ENCODE results near the gene DHX34. TPM values are rescaled to one million over a fixed set of nuclear protein-coding genes. Genes with fewer than 3 reads are reported as not detected.
A peak's percentile ranks its signal among the peaks of the same experiment; 100 is the strongest.

DHX34 gene
- polyA plus RNA-seq, 4 donors, result 6.5 to 13.9 (median 9.4) TPM

- no peak for DNase-seq
- peaks cover 0 to 7% (median 0%) of the 10 kb centered on the region in 3 donors for H3K36me3 ChIP-seq (ENCODE audit: control insufficient read depth in 3 of 3, insufficient read depth in 2 of 3, low read depth in 1 of 3, low read length in 3 of 3)
- peaks cover 5 to 73% (median 28%) of the 10 kb centered on the region in 3 donors for H3K27me3 ChIP-seq (ENCODE audit: control insufficient read depth in 3 of 3, insufficient read depth in 3 of 3, low read length in 3 of 3)
- 5 to 7% (median 6%) methylated on average over 34 of the region's 34 CpGs for WGBS, 3 donors
- no peaks in the 10 kb centered on the region for H3K4me1 ChIP-seq (ENCODE audit: control insufficient read depth in 3 of 3, insufficient read depth in 2 of 3, low read depth in 1 of 3, low read length in 2 of 3)
- H3K27ac ChIP-seq (ENCODE audit: low read depth in 1 of 3, low read length in 2 of 3), result no peak overlapping the region
- peak overlapping the region in 1 of 3 donors; percentile 32 for H3K4me3 ChIP-seq (ENCODE audit: low read depth in 1 of 3, low read length in 3 of 3)
- no peaks in the 10 kb centered on the region for H3K9me3 ChIP-seq (ENCODE audit: control insufficient read depth in 2 of 2, insufficient read depth in 1 of 2, low read depth in 1 of 2, low read length in 1 of 2)
- no peak for FAIRE-seq
Measured at GRCh38 chr19:47417746-47418691, 68.9 kb downstream of the DHX34 start.

DNA sequence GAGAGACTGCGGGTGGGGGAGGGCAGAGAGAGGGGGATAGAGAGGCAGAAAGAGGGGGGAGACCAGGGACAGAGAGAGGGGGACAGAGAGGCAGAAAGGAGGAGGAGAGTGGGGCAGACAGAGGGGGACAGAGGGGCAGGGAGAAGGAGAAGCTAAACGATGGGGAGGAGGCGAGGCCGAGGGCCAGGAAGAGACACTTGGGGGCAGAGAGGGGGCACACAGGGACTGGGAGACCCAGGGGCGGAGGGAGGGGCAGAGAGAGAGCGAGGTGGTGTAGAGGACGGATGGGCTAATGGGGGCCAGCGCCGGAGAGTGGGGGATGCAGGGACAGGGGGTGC, 69.5 kb downstream of the DHX34 start:
- 1 to 7% (median 1%) methylated on average over 4 to 9 of the region's 9 CpGs for WGBS, 3 donors
- Histone ChIP-seq H3K4me3 (ENCODE audit: low read depth in 1 of 3, low read length in 3 of 3) (peak overlapping the region; percentile 11 to 40 (median 32)), H3K27me3 (ENCODE audit: control insufficient read depth in 3 of 3, insufficient read depth in 3 of 3, low read length in 3 of 3) (peaks cover 7 to 79% (median 32%) of the 10 kb centered on the region in 3 donors), H3K27ac (ENCODE audit: low read depth in 1 of 3, low read length in 2 of 3) (no peak overlapping the region), H3K4me1 (ENCODE audit: control insufficient read depth in 3 of 3, insufficient read depth in 2 of 3, low read depth in 1 of 3, low read length in 2 of 3) (no peaks in the 10 kb centered on the region), H3K36me3 (ENCODE audit: control insufficient read depth in 3 of 3, insufficient read depth in 2 of 3, low read depth in 1 of 3, low read length in 3 of 3) (peaks cover 0 to 5% (median 0%) of the 10 kb centered on the region in 3 donors), H3K9me3 (ENCODE audit: control insufficient read depth in 2 of 2, insufficient read depth in 1 of 2, low read depth in 1 of 2, low read length in 1 of 2) (no peaks in the 10 kb centered on the region)
- FAIRE-seq, result no peak
- DNase-seq, result no peak

DNA sequence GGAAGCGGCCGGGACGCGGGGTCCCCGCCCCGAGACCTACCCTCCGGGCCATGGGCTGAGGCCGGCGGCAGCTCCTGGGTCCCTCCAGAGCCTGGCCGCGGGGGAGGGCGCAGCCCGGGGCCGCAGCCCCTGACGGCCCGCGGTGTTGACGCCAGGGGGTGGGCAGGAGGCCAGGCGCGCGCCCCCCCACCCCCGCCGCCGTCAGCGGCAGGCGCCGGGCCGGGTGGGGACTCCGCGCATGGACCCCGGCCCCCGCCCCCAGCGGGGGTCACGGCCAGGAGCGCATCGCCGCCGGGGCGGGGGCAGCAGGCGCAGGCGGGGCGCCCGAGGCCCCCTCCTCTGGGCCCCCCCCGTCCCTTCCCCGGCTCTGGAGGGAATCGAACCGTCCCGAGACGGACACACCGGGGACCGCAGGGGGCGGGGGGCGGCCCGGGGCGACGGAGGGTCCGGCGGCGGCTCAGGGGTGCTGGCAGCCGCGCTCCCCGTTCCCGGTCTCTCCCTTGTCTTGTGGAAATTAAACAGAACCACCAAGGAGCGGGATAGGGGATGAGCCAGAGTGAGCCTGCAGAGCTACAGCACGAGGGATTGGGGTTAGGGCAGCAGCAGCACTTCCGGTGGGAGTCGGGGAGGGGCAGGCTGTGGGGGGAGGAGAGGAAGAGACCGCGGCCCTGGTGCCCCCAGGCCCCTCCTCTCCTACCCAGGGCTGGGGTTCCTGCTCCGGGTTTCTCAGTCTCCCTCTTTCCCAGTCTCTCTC, 70.1 kb downstream of the DHX34 start, which contains the start of gene MEIS3:
Gene MEIS3, minus strand, starts transcription at position 498 of the 754 bp plus-strand sequence. Its CDS starts 446 bp downstream, at position 52.
- Histone ChIP-seq H3K4me3 (ENCODE audit: low read depth in 1 of 3, low read length in 3 of 3) (peak within 1 kb of the TSS; percentile 11 to 40 (median 32)), H3K27me3 (ENCODE audit: control insufficient read depth in 3 of 3, insufficient read depth in 3 of 3, low read length in 3 of 3) (peaks cover 7 to 83% (median 36%) of the 10 kb centered on the region in 3 donors), H3K36me3 (ENCODE audit: control insufficient read depth in 3 of 3, insufficient read depth in 2 of 3, low read depth in 1 of 3, low read length in 3 of 3) (peaks cover 0 to 3% (median 0%) of the 10 kb centered on the region in 3 donors), H3K9me3 (ENCODE audit: control insufficient read depth in 2 of 2, insufficient read depth in 1 of 2, low read depth in 1 of 2, low read length in 1 of 2) (no peaks in the 10 kb centered on the region), H3K4me1 (ENCODE audit: control insufficient read depth in 3 of 3, insufficient read depth in 2 of 3, low read depth in 1 of 3, low read length in 2 of 3) (no peaks in the 10 kb centered on the region), H3K27ac (ENCODE audit: low read depth in 1 of 3, low read length in 2 of 3) (no peak within 1 kb of the TSS)
- 0 to 4% (median 2%) methylated on average over 12 to 70 of the region's 70 CpGs for WGBS, 3 donors
- DNase-seq, result peak in 1 of 2 donors; percentile 25
- no peak for FAIRE-seq

DNA sequence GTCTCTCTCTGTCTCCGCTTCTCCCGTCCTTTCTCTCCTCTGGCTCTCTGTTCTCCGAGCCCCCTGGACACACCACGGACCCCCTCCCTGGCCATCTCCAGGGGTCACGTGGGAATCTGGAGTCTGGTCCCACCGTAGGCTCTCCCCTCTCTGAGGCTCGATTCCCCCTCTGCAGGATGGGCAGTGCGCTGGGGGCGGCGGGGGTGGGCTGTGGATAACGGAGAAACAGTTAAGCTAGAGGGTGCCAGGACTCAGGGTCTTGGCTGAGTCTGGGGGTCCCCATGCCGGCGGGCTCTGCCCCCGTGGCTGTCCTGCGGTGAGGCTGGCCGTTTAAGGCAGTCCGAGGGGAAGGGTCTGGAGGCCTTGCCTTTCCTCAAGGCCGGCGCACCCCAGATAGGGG, 70.7 kb downstream of the DHX34 start:
- peaks cover 7 to 86% (median 36%) of the 10 kb centered on the region in 3 donors for H3K27me3 ChIP-seq (ENCODE audit: control insufficient read depth in 3 of 3, insufficient read depth in 3 of 3, low read length in 3 of 3)
- FAIRE-seq, result no peak

DNA sequence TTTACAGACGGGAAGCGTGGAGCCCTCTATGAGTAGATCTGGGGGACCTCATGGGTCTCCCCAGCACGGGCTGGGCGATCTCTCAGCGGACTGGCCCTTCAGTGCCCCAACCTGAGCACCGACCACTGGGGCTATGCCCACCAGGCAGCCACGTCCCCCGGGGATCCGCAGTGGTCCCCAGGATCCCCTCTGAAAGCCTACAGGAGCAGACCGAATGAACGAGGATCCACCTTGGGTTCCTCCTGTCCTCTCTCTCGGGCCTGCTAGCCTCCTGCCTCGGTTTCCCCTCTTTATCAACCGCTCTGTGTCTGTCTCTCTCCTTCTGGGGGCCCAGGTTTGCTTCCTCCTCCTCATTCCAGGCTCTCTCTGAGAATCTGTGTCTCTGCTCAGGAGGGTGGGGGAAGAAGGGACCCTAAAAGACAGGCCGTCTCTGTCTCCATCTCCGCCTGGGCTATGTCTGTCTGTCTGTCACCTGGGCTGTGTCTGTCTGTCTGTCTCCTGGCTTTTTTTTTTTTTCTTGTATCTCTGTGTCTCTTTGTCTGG, 72.2 kb downstream of the DHX34 start:
- H3K27ac ChIP-seq (ENCODE audit: low read depth in 1 of 3, low read length in 2 of 3), result no peak overlapping the region
- no peak overlapping the region for H3K4me3 ChIP-seq (ENCODE audit: low read depth in 1 of 3, low read length in 3 of 3)
- WGBS, 3 donors, result 9 to 15% (median 13%) methylated on average over 16 of the region's 16 CpGs
- DNase-seq (no peak), FAIRE-seq (no peak)
- no peaks in the 10 kb centered on the region for H3K4me1 ChIP-seq (ENCODE audit: control insufficient read depth in 3 of 3, insufficient read depth in 2 of 3, low read depth in 1 of 3, low read length in 2 of 3)
- H3K36me3 ChIP-seq (ENCODE audit: control insufficient read depth in 3 of 3, insufficient read depth in 2 of 3, low read depth in 1 of 3, low read length in 3 of 3), result no peaks in the 10 kb centered on the region
- H3K9me3 ChIP-seq (ENCODE audit: control insufficient read depth in 2 of 2, insufficient read depth in 1 of 2, low read depth in 1 of 2, low read length in 1 of 2), result no peaks in the 10 kb centered on the region
- H3K27me3 ChIP-seq (ENCODE audit: control insufficient read depth in 3 of 3, insufficient read depth in 3 of 3, low read length in 3 of 3), result peaks cover 7 to 80% (median 36%) of the 10 kb centered on the region in 3 donors

More for the DNA sequence above, 70.7 kb downstream of the DHX34 start:
- Histone ChIP-seq H3K4me1 (ENCODE audit: control insufficient read depth in 3 of 3, insufficient read depth in 2 of 3, low read depth in 1 of 3, low read length in 2 of 3) (no peaks in the 10 kb centered on the region), H3K4me3 (ENCODE audit: low read depth in 1 of 3, low read length in 3 of 3) (no peak overlapping the region), H3K9me3 (ENCODE audit: control insufficient read depth in 2 of 2, insufficient read depth in 1 of 2, low read depth in 1 of 2, low read length in 1 of 2) (no peaks in the 10 kb centered on the region), H3K36me3 (ENCODE audit: control insufficient read depth in 3 of 3, insufficient read depth in 2 of 3, low read depth in 1 of 3, low read length in 3 of 3) (peaks cover 0 to 2% (median 0%) of the 10 kb centered on the region in 3 donors), H3K27ac (ENCODE audit: low read depth in 1 of 3, low read length in 2 of 3) (no peak overlapping the region)
- 14 to 17% (median 14%) methylated on average over 19 of the region's 19 CpGs for WGBS, 3 donors
- DNase-seq, result no peak

GRCh38 chr19:47421844-47422395, 72.8 kb downstream of the DHX34 start:
- Histone ChIP-seq H3K4me1 (ENCODE audit: control insufficient read depth in 3 of 3, insufficient read depth in 2 of 3, low read depth in 1 of 3, low read length in 2 of 3) (no peaks in the 10 kb centered on the region), H3K27ac (ENCODE audit: low read depth in 1 of 3, low read length in 2 of 3) (no peak overlapping the region), H3K9me3 (ENCODE audit: control insufficient read depth in 2 of 2, insufficient read depth in 1 of 2, low read depth in 1 of 2, low read length in 1 of 2) (no peaks in the 10 kb centered on the region), H3K27me3 (ENCODE audit: control insufficient read depth in 3 of 3, insufficient read depth in 3 of 3, low read length in 3 of 3) (peaks cover 7 to 78% (median 36%) of the 10 kb centered on the region in 3 donors), H3K36me3 (ENCODE audit: control insufficient read depth in 3 of 3, insufficient read depth in 2 of 3, low read depth in 1 of 3, low read length in 3 of 3) (no peaks in the 10 kb centered on the region), H3K4me3 (ENCODE audit: low read depth in 1 of 3, low read length in 3 of 3) (no peak overlapping the region)
- FAIRE-seq (no peak), DNase-seq (no peak)
- WGBS, 3 donors, result 3 to 7% (median 7%) methylated on average over 23 to 31 of the region's 31 CpGs

- peaks cover 7 to 72% (median 33%) of the 10 kb centered on the region in 3 donors for H3K27me3 ChIP-seq (ENCODE audit: control insufficient read depth in 3 of 3, insufficient read depth in 3 of 3, low read length in 3 of 3)
- WGBS, 3 donors, result 0 to 6% (median 0%) methylated on average over 1 of the region's 1 CpG
- no peak for FAIRE-seq
Measured at GRCh38 chr19:47422417-47423163, 73.5 kb downstream of the DHX34 start.

More at GRCh38 chr19:47422417-47423163, 73.5 kb downstream of the DHX34 start:
- no peaks in the 10 kb centered on the region for H3K36me3 ChIP-seq (ENCODE audit: control insufficient read depth in 3 of 3, insufficient read depth in 2 of 3, low read depth in 1 of 3, low read length in 3 of 3)
- no peaks in the 10 kb centered on the region for H3K9me3 ChIP-seq (ENCODE audit: control insufficient read depth in 2 of 2, insufficient read depth in 1 of 2, low read depth in 1 of 2, low read length in 1 of 2)
- H3K27ac ChIP-seq (ENCODE audit: low read depth in 1 of 3, low read length in 2 of 3), result no peak overlapping the region
- DNase-seq, result no peak
- H3K4me3 ChIP-seq (ENCODE audit: low read depth in 1 of 3, low read length in 3 of 3), result no peak overlapping the region
- no peaks in the 10 kb centered on the region for H3K4me1 ChIP-seq (ENCODE audit: control insufficient read depth in 3 of 3, insufficient read depth in 2 of 3, low read depth in 1 of 3, low read length in 2 of 3)

Data from small intestine (tissue), 7 donors.